NCI-H1436 treated with DMSO at 0.1 percent for 48 hours (cell line): Measurements from ENCODE around the gene LRWD1.
"Not testable (repeated sequence)": the region's sequence is repeated elsewhere in the genome, so short reads cannot be mapped to it uniquely, and the experiment has no call there.

Source experiments
- DNase-seq: peaks from one replicate; lab custom pipeline; 2025; lab: John Stamatoyannopoulos, UW

The LRWD1 gene

DNA sequence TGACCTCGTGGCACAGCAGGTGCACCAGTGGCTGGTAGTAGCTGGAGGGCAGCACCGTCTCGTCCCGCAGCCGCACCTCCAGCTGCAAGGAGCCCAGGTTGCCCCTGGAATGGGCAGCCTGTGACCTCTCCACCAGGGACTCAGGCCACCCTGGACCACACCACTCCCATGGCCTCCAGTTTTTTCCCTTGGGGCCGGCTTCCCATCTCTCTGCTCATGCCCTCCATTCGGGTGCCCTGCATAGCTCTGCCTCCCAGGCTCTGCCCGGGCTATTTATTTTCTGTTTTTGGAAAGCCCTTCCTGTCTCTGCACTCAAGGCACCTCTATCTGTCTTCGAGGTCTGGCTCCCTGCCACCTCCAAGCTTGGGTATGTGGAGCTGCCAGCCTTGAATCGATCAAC is 32.1 kb downstream of the LRWD1 start:
- DNase-seq, result not testable (repeated sequence)

DNA sequence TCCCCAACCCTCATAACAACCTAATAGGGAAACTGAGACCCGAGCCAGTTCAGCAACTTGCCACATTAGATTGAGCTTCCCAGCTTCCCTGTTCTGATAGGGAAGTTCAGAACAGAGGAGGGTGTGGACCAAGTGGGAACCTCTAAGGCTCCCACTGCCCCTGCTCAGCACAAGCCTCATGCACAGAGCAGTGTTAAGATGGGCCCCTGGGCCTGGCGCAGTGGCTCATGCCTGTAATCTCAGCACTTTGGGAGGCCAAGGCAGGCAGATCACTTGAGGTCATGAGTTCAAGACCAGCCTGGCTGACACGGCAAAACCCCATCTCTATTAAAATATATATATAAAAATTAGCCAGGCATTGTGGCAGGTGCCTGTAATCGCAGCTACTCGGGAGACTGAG is 32.5 kb downstream of the LRWD1 start:
- DNase-seq, result not testable (repeated sequence)

DNA sequence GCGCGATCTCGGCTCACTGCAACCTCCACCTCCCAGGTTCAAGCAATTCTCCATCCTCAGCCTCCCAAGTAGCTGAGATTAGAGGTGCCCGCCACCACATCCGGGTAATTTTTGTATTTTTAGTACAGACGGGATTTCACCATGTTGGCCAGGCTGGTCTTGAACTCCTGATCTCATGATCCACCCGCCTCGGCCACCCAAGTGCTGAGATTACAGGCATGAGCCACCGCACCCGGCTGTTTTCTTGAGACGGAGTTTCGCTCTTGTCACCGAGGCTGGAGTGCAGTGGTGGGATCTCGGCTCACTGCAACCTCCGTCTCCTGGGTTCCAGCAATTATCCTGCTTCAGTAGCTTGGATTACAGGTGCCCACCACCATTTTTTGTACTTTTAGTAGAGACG is 33.5 kb downstream of the LRWD1 start:
- not testable (repeated sequence) for DNase-seq

DNA sequence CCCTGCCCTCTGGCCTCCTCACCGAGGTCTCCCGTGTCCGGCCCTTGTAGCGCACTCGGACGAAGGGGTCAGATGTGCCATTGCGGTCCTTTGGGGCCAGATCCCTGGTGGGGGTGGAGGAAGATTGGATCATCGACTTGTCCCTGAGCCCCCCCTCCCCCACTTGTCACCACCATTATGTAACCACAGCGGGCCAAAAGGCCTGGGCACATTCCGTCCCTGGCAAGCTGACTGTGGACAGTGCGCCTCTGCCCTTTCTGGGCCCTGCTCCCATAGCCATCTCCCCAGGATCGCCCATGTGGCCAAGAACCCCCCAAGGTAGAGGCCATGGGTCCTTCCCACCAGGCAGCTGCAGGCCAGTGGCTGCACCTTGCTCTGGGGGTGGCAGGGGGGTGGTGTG is 38.4 kb downstream of the LRWD1 start:
- DNase-seq, result not testable (repeated sequence)

DNA sequence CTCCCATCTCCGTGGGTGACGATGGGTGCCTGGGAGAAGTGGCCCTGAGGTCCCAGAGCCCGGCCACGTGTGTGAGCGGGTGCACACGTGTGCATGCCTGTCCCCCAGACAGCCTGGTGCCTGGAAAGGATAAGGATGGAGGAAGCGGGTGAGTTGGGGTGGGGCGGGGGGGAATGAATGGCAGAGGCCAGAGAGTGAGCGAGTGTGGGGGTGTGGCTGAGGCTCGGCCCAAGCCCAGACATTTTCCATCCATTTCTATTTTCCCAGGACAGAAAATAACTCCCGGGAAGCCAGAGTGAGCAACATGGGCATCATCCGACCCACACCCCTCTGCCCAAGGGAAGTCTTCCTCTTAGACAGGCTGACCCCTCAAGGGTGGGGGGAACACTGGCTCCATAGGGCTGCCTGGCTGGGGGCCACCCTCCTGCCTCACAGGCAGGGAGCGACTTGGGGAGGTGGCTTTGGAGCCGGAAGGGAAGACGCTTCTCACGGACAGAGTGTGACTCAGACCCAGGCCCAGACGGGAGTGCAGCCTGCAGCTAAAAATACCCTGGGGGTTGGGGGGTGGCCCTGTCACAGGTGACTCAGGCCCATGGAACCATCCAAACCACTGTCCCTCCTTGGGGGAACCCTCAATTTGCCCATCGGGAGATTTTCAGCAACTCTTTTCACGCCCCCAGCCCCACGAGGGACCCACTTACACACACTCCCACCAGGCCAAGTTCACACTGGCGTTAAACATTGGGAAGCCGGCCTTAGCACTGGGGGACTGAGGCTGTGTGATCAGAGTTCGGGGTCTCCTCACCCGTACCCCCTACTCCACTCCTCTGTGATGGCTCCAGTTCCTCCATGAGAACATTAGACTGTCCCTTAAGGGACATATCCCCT is 40.8 kb downstream of the LRWD1 start:
- DNase-seq, result not testable (repeated sequence)

DNA sequence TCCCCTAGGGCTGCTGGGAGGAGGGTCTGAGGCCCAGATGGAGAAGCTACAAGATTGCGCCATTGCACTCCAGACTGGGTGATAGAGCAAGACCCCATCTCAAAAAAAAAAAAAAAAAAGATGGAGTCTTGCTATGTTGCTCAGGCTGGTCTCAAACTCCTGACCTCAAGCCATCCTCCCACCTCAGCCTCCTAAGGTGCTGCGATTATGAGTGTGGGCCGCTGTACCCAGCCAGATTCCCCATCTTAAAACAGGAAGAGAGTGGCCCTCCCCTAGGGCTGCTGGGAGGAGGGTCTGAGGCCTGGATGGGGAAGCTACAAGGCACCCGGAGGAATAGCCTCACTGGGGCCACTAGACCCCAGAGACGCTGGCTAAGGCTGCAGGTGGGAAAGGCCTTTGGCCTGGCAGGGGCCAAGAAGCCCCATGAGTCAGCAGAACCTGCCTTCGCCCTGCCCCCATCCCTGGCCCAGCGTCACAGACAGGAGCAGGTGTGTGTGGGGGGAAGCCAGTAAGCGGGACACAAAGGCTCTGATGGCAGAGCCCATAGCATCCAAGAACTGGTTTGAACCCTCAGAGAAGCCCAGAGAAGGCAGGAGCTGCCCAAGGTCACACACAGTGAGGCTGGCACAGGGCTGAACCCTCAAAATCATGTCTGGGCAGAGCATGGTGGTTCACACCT is 42.8 kb downstream of the LRWD1 start:
- not testable (repeated sequence) for DNase-seq

DNA sequence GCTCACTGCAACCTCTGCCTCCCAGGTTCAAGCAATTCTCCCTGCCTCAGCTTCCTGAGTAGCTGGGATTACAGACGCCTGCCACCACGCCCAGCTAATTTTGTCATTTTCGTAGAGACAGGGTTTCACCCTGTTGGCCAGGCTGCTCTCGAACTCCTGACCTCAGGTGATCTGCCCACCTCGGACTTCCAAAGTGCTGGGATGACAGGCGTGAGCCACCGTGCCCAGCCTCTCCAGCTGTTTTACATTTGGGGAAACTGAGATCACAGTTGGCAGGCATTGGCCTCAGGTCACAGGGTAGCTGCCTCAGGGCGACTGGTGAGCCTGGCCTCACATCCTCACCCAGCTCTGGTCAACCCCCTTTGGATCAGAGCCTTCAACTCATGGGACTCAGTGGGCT is 45.8 kb downstream of the LRWD1 start:
- not testable (repeated sequence) for DNase-seq

DNA sequence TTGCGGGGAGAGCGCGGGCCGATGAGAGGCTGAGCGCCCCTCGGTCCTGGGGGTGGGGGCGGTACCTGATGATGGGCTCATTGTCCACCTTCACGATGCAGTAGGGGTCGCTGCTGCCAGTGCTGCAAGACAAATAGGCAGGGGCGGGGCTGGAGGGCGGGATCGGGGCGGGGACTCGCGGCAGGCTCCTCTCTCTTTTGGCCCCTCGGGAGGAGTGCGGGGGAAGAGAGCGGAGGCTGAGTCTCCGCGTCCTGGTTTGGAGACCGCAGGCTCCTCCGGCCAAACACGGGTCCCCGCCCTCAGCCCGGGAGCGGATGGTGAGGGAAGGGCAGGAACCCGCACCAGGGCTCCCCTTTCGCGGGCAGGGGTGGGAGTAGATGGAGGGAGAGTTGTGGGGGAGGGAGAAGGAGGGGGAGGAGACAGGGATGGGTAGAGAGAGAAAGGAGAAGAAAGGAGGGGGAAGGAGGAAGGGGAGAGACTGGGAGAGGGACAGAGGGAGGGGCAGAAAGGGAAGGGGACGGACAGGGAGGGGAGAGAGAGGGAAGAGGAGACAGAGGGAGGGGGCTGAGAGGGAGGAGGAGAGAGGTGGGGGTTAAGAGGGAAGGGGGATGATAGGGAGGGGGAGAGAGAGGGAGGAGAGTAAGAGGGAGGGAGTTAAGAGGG is 47.2 kb downstream of the LRWD1 start:
- DNase-seq, result not testable (repeated sequence)

DNA sequence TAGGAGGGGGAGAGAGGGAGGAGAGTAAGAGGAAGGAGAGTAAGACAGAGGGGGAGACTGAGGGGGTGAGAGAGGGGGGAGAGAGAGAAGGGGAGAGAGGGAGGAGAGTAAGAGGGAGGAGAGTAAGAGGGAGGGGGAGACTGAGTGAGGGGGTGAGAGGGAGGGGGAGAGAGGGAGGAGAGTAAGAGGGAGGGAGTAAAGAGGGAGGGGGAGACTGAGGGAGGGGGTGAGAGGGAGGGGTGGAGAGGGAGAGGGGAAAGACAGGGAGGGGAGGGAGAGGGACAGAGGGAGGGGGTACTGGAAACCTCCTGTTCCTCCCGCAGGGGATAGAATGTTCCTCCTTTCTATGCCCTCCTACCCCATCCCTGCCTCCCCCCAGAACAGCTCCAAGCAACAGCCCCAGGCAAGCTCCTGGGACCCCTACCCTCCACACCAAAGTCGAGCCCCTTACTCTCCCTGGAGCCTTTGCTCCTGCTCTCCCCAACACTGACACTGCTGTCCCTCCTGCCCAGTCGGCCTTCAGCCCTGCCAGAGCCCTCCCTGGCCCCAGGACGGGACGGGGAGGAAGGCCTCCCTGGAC is 47.9 kb downstream of the LRWD1 start:
- not testable (repeated sequence) for DNase-seq

DNA sequence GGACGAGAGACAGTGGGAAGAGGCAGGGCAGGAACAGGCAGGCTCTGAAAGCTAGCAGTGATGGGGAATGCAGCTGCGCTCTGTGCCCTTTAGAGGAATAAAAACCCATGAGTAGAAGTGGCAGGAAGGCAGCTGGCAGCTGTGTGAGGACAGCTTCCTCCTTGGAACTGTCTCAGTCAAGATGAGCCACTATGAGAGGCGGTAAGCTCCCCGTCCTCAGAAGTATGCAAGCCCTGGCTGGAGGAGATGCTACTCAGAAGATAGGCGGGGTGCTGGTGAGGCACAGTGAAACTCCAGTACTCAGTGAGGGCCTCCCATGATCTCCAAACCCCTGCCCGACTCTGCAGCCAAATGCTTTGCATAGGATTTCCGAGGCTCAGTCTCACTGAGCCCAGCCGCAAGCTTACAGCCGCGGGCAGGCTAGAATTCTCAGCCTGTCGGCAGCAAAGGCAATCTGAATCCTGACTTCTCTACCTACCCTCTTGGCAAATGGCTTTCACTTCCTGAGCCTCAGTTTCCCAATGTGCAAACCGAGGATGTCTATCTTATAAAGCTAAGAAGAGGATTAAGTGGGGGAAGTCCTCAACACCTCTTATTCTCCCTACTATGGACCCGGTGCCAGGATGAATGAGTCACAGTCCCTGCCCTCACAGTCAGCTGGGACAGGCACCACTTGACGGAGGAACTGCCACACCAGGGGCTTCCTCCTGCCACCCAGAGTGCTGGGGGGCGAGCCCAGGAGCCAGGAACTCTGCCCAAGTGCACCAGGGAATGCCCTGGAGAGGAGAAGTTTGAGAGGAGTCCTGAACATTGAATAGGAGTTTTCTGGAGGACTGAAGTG is 50.3 kb downstream of the LRWD1 start:
- not testable (repeated sequence) for DNase-seq

DNA sequence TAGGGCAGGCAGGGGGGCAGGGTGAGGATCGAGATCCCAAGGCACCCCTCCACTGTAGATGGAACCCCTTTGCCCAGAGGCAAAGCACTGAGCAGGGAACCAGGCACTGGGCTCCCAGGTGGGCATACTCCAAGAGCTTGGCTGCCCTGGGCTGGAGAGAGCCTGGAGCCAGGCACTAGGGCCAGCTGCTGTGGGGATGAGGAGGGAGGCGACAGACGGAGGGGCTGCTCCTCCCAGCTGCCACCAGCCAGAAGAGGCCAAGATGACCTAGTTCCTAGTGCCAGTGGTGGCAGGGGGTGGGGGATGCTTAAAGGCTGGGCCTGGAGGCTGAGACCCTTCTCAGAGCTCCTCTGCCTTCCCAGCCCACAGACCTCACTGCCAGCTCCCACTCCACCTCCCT is 51.1 kb downstream of the LRWD1 start:
- not testable (repeated sequence) for DNase-seq

DNA sequence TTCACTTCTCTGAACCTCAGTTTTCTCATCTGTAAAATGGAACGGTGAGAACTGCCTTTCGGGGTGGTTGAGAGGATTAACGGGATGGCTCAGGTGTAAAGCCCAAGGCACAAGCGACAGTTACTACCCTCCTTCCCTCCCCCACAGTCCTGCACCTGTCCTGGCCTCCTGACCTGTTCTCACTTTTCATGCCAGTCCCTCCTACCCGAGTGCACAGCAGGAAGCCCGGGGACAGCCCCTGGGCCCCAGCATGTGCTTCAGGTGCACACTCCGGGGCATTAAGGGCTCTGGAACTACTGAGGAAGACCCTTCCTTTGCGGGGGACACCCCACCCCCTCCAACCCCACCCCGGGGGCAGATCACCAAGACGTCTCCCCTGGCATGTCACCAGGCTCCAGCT is 52.2 kb downstream of the LRWD1 start:
- not testable (repeated sequence) for DNase-seq

DNA sequence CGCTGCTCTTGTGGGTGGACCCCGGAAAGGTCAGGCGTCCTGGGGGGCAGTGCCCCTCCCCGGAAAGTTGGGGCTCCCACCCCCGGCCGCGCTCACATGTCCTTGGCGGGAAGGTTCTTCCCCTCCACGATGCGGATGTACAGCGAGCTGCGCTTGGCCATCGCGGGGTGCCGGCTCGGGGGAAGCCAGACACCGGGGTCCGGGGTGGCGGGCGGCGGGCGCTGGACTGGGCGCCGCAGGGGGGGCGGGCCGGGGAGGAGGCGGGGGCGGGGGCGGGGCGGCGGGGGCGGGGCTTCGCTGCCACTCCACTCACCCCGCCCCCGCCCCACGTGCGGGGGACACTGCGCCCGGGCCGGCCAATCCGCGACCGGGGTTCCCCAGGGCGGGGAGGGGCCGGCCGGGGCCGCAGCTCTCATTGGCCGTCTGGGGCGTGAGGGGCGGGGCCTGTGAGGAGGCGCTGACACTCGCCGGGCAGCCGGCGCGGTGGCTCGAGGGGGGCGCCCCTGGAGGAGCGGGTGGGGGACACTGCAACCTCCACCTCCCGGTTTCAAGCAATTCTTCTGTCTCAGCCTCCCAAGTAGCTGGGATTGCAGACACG is 52.9 kb downstream of the LRWD1 start, which contains the start of gene RASA4B:
RASA4B (minus strand) TSS at position 228 of the 598 bp plus-strand sequence; CDS start at position 161, 67 bp downstream.
- DNase-seq, result not testable (repeated sequence)

DNA sequence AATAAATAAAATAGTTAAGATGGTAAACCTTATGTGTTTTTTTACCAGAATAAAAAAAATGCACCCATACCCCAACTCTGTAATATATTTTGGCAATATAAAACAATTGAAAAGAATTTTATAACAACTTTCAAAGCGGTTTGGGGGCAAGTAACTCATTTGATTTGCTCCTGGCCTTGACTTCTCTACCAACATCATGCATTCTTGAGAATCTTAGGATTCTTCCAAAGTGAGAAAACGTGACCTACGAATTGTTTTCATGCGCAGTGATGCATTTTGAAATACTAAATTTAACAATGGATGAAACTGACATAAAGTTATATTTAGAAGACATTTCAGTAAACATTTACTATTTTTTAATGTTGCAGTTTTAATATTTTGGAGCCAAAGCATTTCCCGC is 56.0 kb downstream of the LRWD1 start:
- not testable (repeated sequence) for DNase-seq
